Prostate gland (tissue), 2 donors: ENCODE data around the gene SS18L1.

Experiments used
- POLR2AphosphoS5 ChIP-seq: sonication (generic); formaldehyde crosslinking; IDR thresholded peaks from one replicate; pipeline ENCODE4 v1.6.1; 2017; ENCODE audit warnings: antibody characterized with exemption
- TF ChIP-seq, protein P1 (sequence below), 4 experiments: fragments of 200-600 bp in 2 of 4; fragments of 450-650 bp in 2 of 4; sonication (generic) in 2 of 4; IDR thresholded peaks; 1 replicate in 3 of 4; 2 replicates in 1 of 4; pipeline ENCODE4 v1.5.1; 2016 to 2019; ENCODE audit warnings: antibody characterized with exemption in 4 of 4, mild to moderate bottlenecking in 2 of 4, moderate library complexity in 2 of 4

DNA sequence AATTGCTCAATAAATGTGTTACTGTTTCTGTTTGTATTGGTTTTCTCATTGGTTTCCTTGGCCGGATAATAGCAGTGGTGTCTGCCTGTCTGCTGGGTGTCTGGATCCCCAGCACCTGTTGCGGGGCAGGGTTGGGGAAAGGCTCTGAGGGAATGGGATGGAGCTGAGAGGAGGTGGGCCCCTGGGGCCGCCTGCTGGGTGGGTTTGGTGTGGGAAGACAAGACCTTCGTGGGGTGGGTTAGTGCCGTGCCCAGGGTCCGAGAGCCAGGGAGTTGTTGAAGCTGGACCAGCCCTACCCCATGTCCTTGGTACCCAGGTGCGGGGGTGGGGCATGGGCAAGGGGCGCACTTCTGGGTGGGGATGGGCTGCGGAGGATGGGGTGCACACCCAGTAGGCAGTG, 4.0 kb downstream of the SS18L1 start:
- TF ChIP-seq, protein P1, sequence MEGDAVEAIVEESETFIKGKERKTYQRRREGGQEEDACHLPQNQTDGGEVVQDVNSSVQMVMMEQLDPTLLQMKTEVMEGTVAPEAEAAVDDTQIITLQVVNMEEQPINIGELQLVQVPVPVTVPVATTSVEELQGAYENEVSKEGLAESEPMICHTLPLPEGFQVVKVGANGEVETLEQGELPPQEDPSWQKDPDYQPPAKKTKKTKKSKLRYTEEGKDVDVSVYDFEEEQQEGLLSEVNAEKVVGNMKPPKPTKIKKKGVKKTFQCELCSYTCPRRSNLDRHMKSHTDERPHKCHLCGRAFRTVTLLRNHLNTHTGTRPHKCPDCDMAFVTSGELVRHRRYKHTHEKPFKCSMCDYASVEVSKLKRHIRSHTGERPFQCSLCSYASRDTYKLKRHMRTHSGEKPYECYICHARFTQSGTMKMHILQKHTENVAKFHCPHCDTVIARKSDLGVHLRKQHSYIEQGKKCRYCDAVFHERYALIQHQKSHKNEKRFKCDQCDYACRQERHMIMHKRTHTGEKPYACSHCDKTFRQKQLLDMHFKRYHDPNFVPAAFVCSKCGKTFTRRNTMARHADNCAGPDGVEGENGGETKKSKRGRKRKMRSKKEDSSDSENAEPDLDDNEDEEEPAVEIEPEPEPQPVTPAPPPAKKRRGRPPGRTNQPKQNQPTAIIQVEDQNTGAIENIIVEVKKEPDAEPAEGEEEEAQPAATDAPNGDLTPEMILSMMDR (IDR thresholded peaks at IDR 0.05), result no peak
- no peak for TF ChIP-seq POLR2AphosphoS5
